NB4 (cell line): ENCODE measurements around the gene SMURF2.

Source experiments
- POLR2A ChIP-seq: IDR thresholded peaks from 2 replicates; pipeline ENCODE4 v1.6.1; 2011; ENCODE audit warnings: mild to moderate bottlenecking; ENCODE audit not compliant: insufficient read length; ENCODE audit errors: extremely low read depth
- TF ChIP-seq, protein P1 (sequence below): IDR thresholded peaks from one replicate; pipeline ENCODE4 v1.5.1; 2012; ENCODE audit warnings: low read depth, low read length

DNA sequence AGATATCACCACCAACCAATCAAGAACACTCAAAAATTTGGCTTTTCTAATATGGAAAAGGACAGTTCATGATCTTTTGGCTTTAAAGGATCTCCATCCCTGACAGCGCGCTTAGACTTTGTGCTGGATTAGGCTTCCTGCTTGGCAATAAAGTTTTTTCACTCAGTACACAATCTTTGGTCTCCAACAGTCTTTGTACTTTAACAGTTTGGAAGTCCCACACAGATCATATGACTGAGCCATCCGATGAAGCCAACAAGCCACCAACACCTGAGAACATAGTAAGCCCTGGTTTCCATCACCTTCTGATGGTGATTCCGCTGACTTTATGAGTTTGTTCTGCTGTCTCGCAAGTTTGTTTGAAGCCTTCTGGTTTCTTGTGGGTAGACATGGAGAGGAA is 34.3 kb downstream of the SMURF2 start:
- no peak for TF ChIP-seq POLR2A
- TF ChIP-seq, protein P1, sequence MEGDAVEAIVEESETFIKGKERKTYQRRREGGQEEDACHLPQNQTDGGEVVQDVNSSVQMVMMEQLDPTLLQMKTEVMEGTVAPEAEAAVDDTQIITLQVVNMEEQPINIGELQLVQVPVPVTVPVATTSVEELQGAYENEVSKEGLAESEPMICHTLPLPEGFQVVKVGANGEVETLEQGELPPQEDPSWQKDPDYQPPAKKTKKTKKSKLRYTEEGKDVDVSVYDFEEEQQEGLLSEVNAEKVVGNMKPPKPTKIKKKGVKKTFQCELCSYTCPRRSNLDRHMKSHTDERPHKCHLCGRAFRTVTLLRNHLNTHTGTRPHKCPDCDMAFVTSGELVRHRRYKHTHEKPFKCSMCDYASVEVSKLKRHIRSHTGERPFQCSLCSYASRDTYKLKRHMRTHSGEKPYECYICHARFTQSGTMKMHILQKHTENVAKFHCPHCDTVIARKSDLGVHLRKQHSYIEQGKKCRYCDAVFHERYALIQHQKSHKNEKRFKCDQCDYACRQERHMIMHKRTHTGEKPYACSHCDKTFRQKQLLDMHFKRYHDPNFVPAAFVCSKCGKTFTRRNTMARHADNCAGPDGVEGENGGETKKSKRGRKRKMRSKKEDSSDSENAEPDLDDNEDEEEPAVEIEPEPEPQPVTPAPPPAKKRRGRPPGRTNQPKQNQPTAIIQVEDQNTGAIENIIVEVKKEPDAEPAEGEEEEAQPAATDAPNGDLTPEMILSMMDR, result no peak
